ENCODE results near the gene CISD3.

GRCh38 chr17:38750312-38751121 lies 20.4 kb downstream of the CISD3 start:
- TF ChIP-seq GATA3 (IDR thresholded peaks at IDR 0.05; ENCODE audit: low read depth, low read length), result no peak
- TF ChIP-seq GATA2 (IDR thresholded peaks at IDR 0.05; ENCODE audit: low read depth, low read length), result no peak
